ENCODE measurements around the gene TRIM28.

- TF ChIP-seq POLR2A (IDR thresholded peaks at IDR 0.05) (no peak), CTCF (IDR thresholded peaks at IDR 0.05) (no peak)
Measured at GRCh38 chr19:58573658-58574164, 29.8 kb downstream of the TRIM28 start.

All from stomach (tissue), 4 donors.